Fibroblast of pulmonary artery (primary cell): Measurements from ENCODE around the gene TNP1.

Experiments used
- DNase-seq: peaks from one replicate; pipeline ENCODE4 v3.0.0-alpha.2; 2010; ENCODE audit warnings: low read depth
- H3K4me3 ChIP-seq: replicated peaks from 2 replicates; pipeline ENCODE4 v1.5.1; 2011; ENCODE audit warnings: low read depth, mild to moderate bottlenecking, control low read depth, low read length, moderate library complexity
- TF ChIP-seq, protein P1 (sequence below): IDR thresholded peaks from 2 replicates; pipeline ENCODE4 v1.5.1; 2011; ENCODE audit warnings: mild to moderate bottlenecking, control low read depth, low read length, inconsistent platforms; ENCODE audit errors: missing control alignments

TNP1 gene

GRCh38 chr2:216900406-216900805 is 40.5 kb upstream of the TNP1 start:
- TF ChIP-seq, protein P1, sequence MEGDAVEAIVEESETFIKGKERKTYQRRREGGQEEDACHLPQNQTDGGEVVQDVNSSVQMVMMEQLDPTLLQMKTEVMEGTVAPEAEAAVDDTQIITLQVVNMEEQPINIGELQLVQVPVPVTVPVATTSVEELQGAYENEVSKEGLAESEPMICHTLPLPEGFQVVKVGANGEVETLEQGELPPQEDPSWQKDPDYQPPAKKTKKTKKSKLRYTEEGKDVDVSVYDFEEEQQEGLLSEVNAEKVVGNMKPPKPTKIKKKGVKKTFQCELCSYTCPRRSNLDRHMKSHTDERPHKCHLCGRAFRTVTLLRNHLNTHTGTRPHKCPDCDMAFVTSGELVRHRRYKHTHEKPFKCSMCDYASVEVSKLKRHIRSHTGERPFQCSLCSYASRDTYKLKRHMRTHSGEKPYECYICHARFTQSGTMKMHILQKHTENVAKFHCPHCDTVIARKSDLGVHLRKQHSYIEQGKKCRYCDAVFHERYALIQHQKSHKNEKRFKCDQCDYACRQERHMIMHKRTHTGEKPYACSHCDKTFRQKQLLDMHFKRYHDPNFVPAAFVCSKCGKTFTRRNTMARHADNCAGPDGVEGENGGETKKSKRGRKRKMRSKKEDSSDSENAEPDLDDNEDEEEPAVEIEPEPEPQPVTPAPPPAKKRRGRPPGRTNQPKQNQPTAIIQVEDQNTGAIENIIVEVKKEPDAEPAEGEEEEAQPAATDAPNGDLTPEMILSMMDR = no peak
- no peak for DNase-seq
- H3K4me3 ChIP-seq = no peak overlapping the region

DNA sequence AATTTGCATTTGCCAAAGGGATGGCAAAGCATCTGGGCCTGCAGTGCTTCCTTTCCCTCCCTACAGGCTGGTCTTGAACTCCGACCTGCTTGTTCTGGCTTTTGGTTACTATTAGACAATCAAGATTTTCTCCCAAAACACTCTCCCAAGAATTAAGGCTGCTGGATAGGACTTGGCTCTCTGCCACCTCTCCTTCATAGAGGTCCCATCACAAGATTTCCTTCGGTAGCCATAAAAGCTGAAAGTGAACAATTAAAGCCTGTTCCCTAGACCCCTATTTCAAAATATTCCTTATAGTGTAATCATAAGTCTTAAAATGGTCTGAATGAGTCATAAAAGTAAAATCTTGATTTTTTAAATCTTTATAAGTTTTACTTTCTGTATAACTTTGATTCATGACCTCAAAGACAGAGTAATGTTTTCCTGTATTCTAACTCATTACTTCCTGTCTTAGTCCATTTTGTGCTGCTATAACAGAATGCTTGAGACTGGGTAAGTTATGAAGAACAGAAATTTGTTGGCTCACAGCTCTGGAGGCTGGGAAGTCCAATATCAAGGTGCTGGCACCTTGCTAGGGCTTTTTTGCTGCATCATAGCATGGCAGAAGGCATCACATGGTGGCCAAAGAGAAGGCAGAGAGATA is 37.8 kb upstream of the TNP1 start:
- no peak for DNase-seq
- H3K4me3 ChIP-seq = no peak overlapping the region
- TF ChIP-seq, protein P1 = no peak

GRCh38 chr2:216890138-216890537 is 30.3 kb upstream of the TNP1 start:
- TF ChIP-seq, protein P1 = no peak
- H3K4me3 ChIP-seq = no peak overlapping the region
- no peak for DNase-seq

DNA sequence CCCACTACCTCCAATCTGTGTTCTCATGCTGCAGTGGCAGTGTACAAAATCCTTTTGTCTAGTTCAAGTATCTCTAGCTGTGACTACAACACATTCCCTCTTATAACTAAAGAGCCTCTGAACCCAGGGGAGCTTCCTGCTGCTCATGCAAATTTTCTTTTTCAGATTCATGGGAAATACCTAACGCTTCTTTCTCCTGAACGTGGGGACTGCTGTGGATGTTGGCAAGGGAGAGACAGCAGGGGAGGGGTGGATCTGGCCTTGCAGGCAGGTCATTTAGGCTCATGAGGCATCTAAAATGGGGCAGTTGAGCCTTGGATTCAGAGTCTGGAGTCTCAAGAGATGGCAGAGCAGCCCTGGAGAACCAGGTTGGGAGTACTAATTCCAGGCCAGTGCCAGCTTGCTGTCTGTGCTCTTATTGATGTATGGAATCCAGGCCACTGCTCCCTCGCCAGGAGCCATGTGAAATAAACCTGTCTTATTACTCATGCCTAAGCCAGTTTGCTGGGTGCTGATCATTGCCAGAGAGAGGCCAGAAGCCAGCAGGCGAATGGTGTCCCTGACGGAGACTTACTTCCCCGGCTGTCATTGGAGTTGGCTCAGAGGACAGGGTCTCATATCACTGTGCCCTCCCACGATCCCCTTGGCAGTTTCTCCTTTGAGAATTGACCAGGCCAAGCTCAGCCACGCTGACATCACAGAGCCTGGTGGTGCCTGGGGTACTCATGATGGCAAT is 29.2 kb upstream of the TNP1 start:
- no peak for DNase-seq
- H3K4me3 ChIP-seq = no peak overlapping the region
- TF ChIP-seq, protein P1 = no peak

- H3K4me3 ChIP-seq = no peak overlapping the region
- TF ChIP-seq, protein P1 = no peak
- DNase-seq = no peak
Measured at GRCh38 chr2:216888081-216888480, 28.2 kb upstream of the TNP1 start.

DNA sequence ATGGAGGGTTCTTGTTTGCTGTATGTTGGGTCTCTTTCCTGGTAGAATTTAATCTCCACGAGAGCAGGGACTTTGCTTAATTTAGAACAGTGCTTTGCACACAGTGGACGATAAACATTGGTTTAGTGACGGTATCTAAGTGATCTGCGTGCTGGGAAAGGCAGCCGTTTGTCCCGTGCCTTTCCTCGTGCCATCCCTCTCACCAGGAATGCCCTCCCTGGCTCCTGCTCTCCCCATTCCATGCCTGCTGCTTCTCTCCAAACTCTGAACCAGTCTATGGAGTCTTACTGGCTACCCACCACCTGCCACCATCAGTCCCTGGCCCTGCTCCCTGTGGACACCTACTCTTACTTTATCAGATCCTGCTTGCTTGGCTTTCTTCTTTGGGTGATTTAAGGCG is 27.3 kb upstream of the TNP1 start:
- H3K4me3 ChIP-seq = no peak overlapping the region
- TF ChIP-seq, protein P1 = no peak
- no peak for DNase-seq
